Endothelial cell (in vitro differentiated cells): ENCODE data around the gene CTDSP1. TPM values are rescaled to one million over a fixed set of nuclear protein-coding genes. Genes with fewer than 3 reads are reported as not detected.

Source experiments
- DNase-seq: peaks from one replicate; pipeline ENCODE4 v3.0.0; 2021; ENCODE audit warnings: low spot score
- H3K27ac Mint-ChIP-seq: one replicate; pipeline ENCODE4 v1.8.0; 2021; ENCODE audit warnings: mixed read lengths, inconsistent platforms; ENCODE audit not compliant: unreplicated experiment
- H3K27me3 Mint-ChIP-seq: one replicate; pipeline ENCODE4 v1.8.0; 2021; ENCODE audit warnings: mild to moderate bottlenecking, moderate library complexity, mixed read lengths, inconsistent platforms; ENCODE audit not compliant: unreplicated experiment
- H3K36me3 Mint-ChIP-seq: one replicate; pipeline ENCODE4 v1.8.0; 2021; ENCODE audit warnings: mild to moderate bottlenecking, low read depth, mixed read lengths, inconsistent platforms; ENCODE audit not compliant: unreplicated experiment
- H3K4me1 Mint-ChIP-seq: one replicate; pipeline ENCODE4 v1.8.0; 2021; ENCODE audit warnings: mild to moderate bottlenecking, mixed read lengths, inconsistent platforms; ENCODE audit not compliant: unreplicated experiment
- H3K4me3 Mint-ChIP-seq: one replicate; pipeline ENCODE4 v1.8.0; 2021; ENCODE audit warnings: mild to moderate bottlenecking, mixed read lengths, inconsistent platforms; ENCODE audit not compliant: unreplicated experiment
- H3K9me3 Mint-ChIP-seq: one replicate; pipeline ENCODE4 v1.8.0; 2021; ENCODE audit warnings: mixed read lengths, inconsistent platforms; ENCODE audit not compliant: unreplicated experiment
- CTCF ChIP-seq: fragments of 200-600 bp; sonication (generic); IDR thresholded peaks from one replicate; pipeline ENCODE4 v1.5.0; 2021; ENCODE audit warnings: antibody characterized with exemption; ENCODE audit not compliant: unreplicated experiment
- total RNA-seq: library from RNA; stranded (reverse); fragmentation: NEBNext Ultra II Directional; extraction: Animal tissue kit (Norgen Biotek cat#: 25700); gene quantifications from one replicate; pipeline ENCODE4 v1.2.1, GENCODE V29; 2021; ENCODE audit not compliant: unreplicated experiment

The CTDSP1 gene
- total RNA-seq, 1 donor from 2014 or later = 106 TPM

DNA sequence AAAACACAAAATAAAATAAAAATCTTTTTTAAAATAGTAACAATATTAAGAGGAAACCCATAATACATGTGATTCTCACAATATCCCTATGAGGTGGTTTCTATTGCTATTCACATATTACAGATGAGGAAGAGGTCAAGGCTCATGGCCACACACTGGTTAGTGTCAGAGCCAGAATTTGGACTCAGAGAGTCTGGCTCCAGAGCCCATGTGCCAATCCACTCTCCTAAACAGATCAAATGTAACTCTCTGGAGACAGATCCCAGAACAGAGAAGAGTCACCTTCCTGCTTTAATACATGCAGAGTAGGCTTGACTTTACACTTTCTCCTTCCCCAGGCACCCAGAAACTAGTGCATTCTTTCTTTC is 27.7 kb upstream of the CTDSP1 start:
- H3K27ac Mint-ChIP-seq = no peak overlapping the region
- peaks cover 1% of the 10 kb centered on the region for H3K27me3 Mint-ChIP-seq
- H3K4me3 Mint-ChIP-seq = no peak overlapping the region
- DNase-seq = no peak
- H3K9me3 Mint-ChIP-seq = no peaks in the 10 kb centered on the region
- no peak for TF ChIP-seq CTCF
- H3K4me1 Mint-ChIP-seq = peaks cover 3% of the 10 kb centered on the region
- no peaks in the 10 kb centered on the region for H3K36me3 Mint-ChIP-seq

DNA sequence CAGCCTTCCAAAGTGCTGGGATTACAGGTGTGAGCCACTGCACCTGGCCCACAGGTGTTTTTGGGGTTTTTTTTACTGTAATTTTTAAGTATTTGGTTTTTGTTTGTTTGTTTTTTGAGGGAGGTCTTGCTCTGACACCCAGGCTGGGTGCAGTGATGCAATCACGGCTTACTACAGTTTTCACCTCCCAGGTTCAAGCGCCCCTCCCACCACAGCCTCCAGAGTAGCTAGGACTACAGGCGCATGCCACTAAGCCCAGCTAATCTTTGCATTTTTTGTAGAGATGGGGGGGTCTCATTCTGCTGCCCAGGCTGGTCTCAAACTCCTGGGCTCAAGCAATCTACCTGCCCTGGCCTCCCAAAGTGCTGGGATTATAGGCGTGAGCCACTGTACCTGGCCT is 24.9 kb upstream of the CTDSP1 start:
- no peak for DNase-seq
- H3K36me3 Mint-ChIP-seq = no peaks in the 10 kb centered on the region
- TF ChIP-seq CTCF = no peak
- no peak overlapping the region for H3K4me3 Mint-ChIP-seq
- H3K27ac Mint-ChIP-seq = no peak overlapping the region
- H3K4me1 Mint-ChIP-seq = no peaks in the 10 kb centered on the region
- H3K27me3 Mint-ChIP-seq = peaks cover 2% of the 10 kb centered on the region
- no peaks in the 10 kb centered on the region for H3K9me3 Mint-ChIP-seq

DNA sequence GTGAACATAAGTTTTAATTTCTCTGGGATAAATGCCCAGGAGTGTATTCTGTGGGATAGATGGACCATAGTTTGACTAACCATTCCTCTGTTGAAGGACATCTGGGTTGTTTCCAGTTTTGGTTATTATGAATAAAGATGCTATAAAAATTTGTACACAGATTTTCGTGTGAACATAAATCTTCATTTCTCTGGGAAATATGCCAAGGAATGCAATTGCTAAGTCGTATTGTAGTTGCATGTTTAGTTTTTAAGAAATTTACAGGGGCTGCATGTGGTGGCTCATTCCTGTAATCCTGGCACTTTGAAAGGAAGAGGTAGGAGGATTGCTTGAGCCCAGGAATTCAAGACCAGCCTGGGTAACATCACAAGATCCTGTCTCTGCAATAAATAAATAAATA is 24.5 kb upstream of the CTDSP1 start:
- H3K4me1 Mint-ChIP-seq = no peaks in the 10 kb centered on the region
- no peak overlapping the region for H3K4me3 Mint-ChIP-seq
- H3K9me3 Mint-ChIP-seq = no peaks in the 10 kb centered on the region
- H3K27ac Mint-ChIP-seq = no peak overlapping the region
- no peaks in the 10 kb centered on the region for H3K36me3 Mint-ChIP-seq
- TF ChIP-seq CTCF = no peak
- DNase-seq = no peak
- peaks cover 2% of the 10 kb centered on the region for H3K27me3 Mint-ChIP-seq

GRCh38 chr2:218378053-218378452 is 21.6 kb upstream of the CTDSP1 start:
- TF ChIP-seq CTCF = no peak
- H3K4me1 Mint-ChIP-seq = no peaks in the 10 kb centered on the region
- DNase-seq = no peak
- no peaks in the 10 kb centered on the region for H3K9me3 Mint-ChIP-seq
- H3K27ac Mint-ChIP-seq = no peak overlapping the region
- no peaks in the 10 kb centered on the region for H3K36me3 Mint-ChIP-seq
- H3K4me3 Mint-ChIP-seq = no peak overlapping the region
- H3K27me3 Mint-ChIP-seq = peaks cover 6% of the 10 kb centered on the region

DNA sequence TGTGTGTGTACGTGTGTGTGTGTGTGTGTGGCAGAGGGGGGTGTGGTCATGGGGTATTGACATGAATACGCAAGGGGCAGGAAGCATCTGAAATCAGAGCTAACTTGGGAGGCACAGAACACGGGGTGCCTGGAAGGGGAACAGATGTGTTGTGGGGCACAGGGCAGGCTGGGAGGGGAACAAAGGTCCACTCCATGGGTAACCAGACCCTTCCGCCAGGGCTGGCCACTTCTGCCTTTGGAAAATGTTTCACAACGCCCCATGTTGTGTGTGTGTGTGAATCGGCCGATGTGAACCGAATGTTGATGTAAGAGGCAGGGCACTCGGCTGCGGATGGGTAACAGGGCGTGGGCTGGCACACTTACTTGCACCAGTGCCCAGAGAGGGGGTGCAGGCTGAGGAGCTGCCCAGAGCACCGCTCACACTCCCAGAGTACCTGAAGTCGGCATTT is 17.7 kb upstream of the CTDSP1 start, which contains the start of gene SLC11A1:
Gene SLC11A1 (plus strand): TSS at position 358 of the 451 bp plus-strand sequence. CDS start 96 bp downstream, outside the sequence.
- peaks cover 10% of the 10 kb centered on the region for H3K27me3 Mint-ChIP-seq
- no peak for TF ChIP-seq CTCF
- H3K9me3 Mint-ChIP-seq = no peaks in the 10 kb centered on the region
- H3K4me1 Mint-ChIP-seq = no peaks in the 10 kb centered on the region
- H3K4me3 Mint-ChIP-seq = peak within 1 kb of the TSS; percentile 69
- no peak for DNase-seq
- H3K36me3 Mint-ChIP-seq = no peaks in the 10 kb centered on the region
- no peak within 1 kb of the TSS for H3K27ac Mint-ChIP-seq
